ENCODE data around the gene RAD23B. TPM values are rescaled to one million over a fixed set of nuclear protein-coding genes. Genes with fewer than 3 reads are reported as not detected.

RAD23B gene
- total RNA-seq, 1 donor from 2014 or later, result 205 TPM

DNA sequence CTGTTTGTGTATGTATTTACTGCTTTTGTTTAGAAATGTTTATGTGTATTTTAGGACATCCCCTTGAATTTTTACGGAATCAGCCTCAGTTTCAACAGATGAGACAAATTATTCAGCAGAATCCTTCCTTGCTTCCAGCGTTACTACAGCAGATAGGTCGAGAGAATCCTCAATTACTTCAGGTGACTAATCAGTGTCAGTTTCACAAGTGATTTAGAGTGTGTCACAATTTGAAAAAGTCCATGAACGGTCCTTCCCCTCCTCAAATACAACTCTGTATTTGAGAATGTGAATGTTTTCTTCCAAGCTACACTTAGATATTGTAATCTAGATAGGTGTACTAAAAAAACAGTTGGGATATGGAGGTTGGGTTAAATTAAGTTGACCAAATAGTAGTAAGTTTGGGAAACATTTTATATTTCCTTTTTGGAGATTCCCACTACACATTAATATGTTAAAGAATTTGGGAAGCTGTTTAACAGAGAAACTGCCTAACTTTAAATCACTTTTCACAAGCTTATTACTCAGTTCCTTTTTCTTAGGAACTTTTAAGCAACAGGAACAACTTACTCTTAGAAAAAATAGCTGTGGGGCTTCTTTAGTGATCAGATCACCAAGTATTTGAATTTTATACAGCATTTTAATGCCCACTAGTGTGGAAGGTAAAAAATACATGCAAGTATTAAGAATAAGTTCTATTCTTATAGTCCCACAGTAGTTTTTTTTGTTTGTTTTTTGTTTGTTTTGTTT is 40.9 kb downstream of the RAD23B start:
- Mint-ChIP-seq H3K4me1 (ENCODE audit: low read depth, unreplicated experiment) (peaks cover 13% of the 10 kb centered on the region), H3K9me3 (ENCODE audit: unreplicated experiment) (peaks cover 5% of the 10 kb centered on the region), H3K4me3 (ENCODE audit: unreplicated experiment) (no peak overlapping the region), H3K27me3 (ENCODE audit: low read depth, unreplicated experiment) (no peaks in the 10 kb centered on the region), H3K27ac (ENCODE audit: unreplicated experiment) (no peak overlapping the region), H3K36me3 (ENCODE audit: low read depth, unreplicated experiment) (peaks cover 27% of the 10 kb centered on the region)
- H3K9me3 ChIP-seq (ENCODE audit: insufficient read depth, low read depth, low read length), result no peaks in the 10 kb centered on the region
- peaks cover 67% of the 10 kb centered on the region for H4K20me1 ChIP-seq (ENCODE audit: insufficient read depth, low read length)
- no peaks in the 10 kb centered on the region for H3K4me1 ChIP-seq (ENCODE audit: insufficient read depth, low read length)
- no peak overlapping the region for H2AFZ ChIP-seq (ENCODE audit: low read depth, low read length)
- H3K9ac ChIP-seq (ENCODE audit: low read length), result no peak overlapping the region
- no peak for FAIRE-seq
- H3K27me3 ChIP-seq (ENCODE audit: insufficient read depth, low read length), result no peaks in the 10 kb centered on the region
- TF ChIP-seq EZH2 (IDR thresholded peaks at IDR 0.05; ENCODE audit: insufficient read depth, low read length), result no peak
- TF ChIP-seq, protein P1, sequence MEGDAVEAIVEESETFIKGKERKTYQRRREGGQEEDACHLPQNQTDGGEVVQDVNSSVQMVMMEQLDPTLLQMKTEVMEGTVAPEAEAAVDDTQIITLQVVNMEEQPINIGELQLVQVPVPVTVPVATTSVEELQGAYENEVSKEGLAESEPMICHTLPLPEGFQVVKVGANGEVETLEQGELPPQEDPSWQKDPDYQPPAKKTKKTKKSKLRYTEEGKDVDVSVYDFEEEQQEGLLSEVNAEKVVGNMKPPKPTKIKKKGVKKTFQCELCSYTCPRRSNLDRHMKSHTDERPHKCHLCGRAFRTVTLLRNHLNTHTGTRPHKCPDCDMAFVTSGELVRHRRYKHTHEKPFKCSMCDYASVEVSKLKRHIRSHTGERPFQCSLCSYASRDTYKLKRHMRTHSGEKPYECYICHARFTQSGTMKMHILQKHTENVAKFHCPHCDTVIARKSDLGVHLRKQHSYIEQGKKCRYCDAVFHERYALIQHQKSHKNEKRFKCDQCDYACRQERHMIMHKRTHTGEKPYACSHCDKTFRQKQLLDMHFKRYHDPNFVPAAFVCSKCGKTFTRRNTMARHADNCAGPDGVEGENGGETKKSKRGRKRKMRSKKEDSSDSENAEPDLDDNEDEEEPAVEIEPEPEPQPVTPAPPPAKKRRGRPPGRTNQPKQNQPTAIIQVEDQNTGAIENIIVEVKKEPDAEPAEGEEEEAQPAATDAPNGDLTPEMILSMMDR (IDR thresholded peaks at IDR 0.05; ENCODE audit: insufficient read depth, low read depth, low read length), result no peak
- H3K4me2 ChIP-seq (ENCODE audit: low read length), result no peak overlapping the region
- peaks cover 90% of the 10 kb centered on the region for H3K79me2 ChIP-seq (ENCODE audit: insufficient read depth, low read length)
- H3K27ac ChIP-seq (ENCODE audit: low read depth, low read length), result no peak overlapping the region
- no peak for DNase-seq (ENCODE audit: low read depth)
- H3K4me3 ChIP-seq (ENCODE audit: insufficient read depth, low read depth, low read length), result no peak overlapping the region
- H3K36me3 ChIP-seq (ENCODE audit: insufficient read depth, low read length), result peaks cover 51% of the 10 kb centered on the region

DNA sequence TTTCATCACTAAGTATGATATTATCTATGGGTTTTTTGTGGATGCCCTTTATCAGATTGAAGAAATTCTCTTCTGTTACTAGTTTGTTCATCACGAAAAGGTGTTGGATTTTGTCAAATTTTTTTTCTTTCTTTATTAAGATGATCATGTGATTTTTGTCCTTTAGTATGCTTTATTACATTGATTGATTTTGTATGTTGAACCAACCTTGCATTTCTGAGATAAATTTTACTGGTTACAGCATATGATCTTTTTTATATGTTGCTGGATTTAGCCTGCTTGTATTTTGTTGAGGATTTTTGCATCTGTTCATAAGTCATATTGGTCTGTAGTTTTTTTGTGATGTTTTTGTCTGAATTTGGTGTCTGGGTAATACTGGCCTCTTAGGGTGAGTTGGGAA is 42.8 kb downstream of the RAD23B start:
- no peak overlapping the region for H3K4me3 Mint-ChIP-seq (ENCODE audit: unreplicated experiment)

More for the DNA sequence above, 42.8 kb downstream of the RAD23B start:
- Histone ChIP-seq H3K4me3 (ENCODE audit: insufficient read depth, low read depth, low read length) (no peak overlapping the region), H2AFZ (ENCODE audit: low read depth, low read length) (no peak overlapping the region), H3K27me3 (ENCODE audit: insufficient read depth, low read length) (no peaks in the 10 kb centered on the region), H3K9me3 (ENCODE audit: insufficient read depth, low read depth, low read length) (no peaks in the 10 kb centered on the region), H3K27ac (ENCODE audit: low read depth, low read length) (no peak overlapping the region), H3K9ac (ENCODE audit: low read length) (no peak overlapping the region), H4K20me1 (ENCODE audit: insufficient read depth, low read length) (peaks cover 60% of the 10 kb centered on the region), H3K4me1 (ENCODE audit: insufficient read depth, low read length) (no peaks in the 10 kb centered on the region), H3K79me2 (ENCODE audit: insufficient read depth, low read length) (peaks cover 81% of the 10 kb centered on the region), H3K4me2 (ENCODE audit: low read length) (no peak overlapping the region), H3K36me3 (ENCODE audit: insufficient read depth, low read length) (peaks cover 59% of the 10 kb centered on the region)
- H3K36me3 Mint-ChIP-seq (ENCODE audit: low read depth, unreplicated experiment), result peaks cover 27% of the 10 kb centered on the region
- H3K4me1 Mint-ChIP-seq (ENCODE audit: low read depth, unreplicated experiment), result peaks cover 13% of the 10 kb centered on the region
- peaks cover 5% of the 10 kb centered on the region for H3K9me3 Mint-ChIP-seq (ENCODE audit: unreplicated experiment)
- H3K27me3 Mint-ChIP-seq (ENCODE audit: low read depth, unreplicated experiment), result no peaks in the 10 kb centered on the region
- no peak overlapping the region for H3K27ac Mint-ChIP-seq (ENCODE audit: unreplicated experiment)
- FAIRE-seq, result no peak
- no peak for DNase-seq (ENCODE audit: low read depth)
- TF ChIP-seq EZH2 (IDR thresholded peaks at IDR 0.05; ENCODE audit: insufficient read depth, low read length), result no peak
- TF ChIP-seq, protein P1 (IDR thresholded peaks at IDR 0.05; ENCODE audit: insufficient read depth, low read depth, low read length), result no peak
